ENCODE results near the gene GPR15LG. TPM values are rescaled to one million over a fixed set of nuclear protein-coding genes. Genes with fewer than 3 reads are reported as not detected.

Gene GPR15LG
- total RNA-seq, 4 donors from 2014 or later = not detected

GRCh38 chr10:84156768-84157167 is 16.8 kb upstream of the GPR15LG start:
- intact Hi-C loops (cut with DNase I) = no loop called here
- Histone ChIP-seq H3K9me3 (no peaks in the 10 kb centered on the region), H3K36me3 (peaks cover 12 to 40% (median 37%) of the 10 kb centered on the region in 4 donors), H3K27ac (replicated peaks in 1 of 4) (no peak overlapping the region), H3K4me1 (no peaks in the 10 kb centered on the region), H3K27me3 (peaks cover 0 to under 1% (median 0%) of the 10 kb centered on the region in 4 donors), H3K4me3 (no peak overlapping the region)
- DNase-seq (ENCODE audit: extremely low spot score) = no peak
- WGBS = 69% methylated on average over 10 of the region's 10 CpGs
- TF ChIP-seq POLR2AphosphoS5 (IDR thresholded peaks at IDR 0.05) (peak in 1 of 2 donors; percentile 25), CTCF (IDR thresholded peaks at IDR 0.05) (no peak)

DNA sequence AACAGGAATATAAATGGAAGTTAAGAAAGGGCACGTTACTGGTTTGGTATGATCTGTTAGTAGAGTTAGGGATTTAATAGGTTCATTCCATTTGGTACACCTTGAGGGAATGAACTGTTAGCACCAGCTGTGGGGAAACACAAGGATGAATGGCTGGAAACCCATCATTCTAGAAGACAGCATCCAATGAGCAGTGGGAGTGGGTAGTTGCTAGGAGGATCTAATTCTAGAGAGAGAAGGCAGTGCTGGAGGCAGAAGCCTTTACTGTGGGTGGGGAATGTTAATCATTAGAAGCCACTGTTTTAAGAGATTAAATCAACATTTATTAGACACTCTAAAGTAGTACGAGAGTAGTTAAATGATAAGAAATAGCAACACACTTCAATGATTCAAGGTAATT is 15.5 kb upstream of the GPR15LG start:
- 89% methylated on average over 2 of the region's 2 CpGs for WGBS
- TF ChIP-seq POLR2A (IDR thresholded peaks at IDR 0.05; ENCODE audit: low read depth) (no peak), EP300 (IDR thresholded peaks at IDR 0.05) (no peak), CTCF (IDR thresholded peaks at IDR 0.05) (no peak), POLR2AphosphoS5 (IDR thresholded peaks at IDR 0.05) (no peak)
- intact Hi-C loops (cut with DNase I) = no loop called here
- Histone ChIP-seq H3K36me3 (peaks cover 6 to 27% (median 24%) of the 10 kb centered on the region in 4 donors), H3K4me1 (no peaks in the 10 kb centered on the region), H3K4me3 (no peak overlapping the region), H3K9me3 (no peaks in the 10 kb centered on the region), H3K27ac (replicated peaks in 1 of 4) (no peak overlapping the region), H3K27me3 (peaks cover 0 to 11% (median 0%) of the 10 kb centered on the region in 4 donors)
- DNase-seq (ENCODE audit: extremely low spot score) = no peak

- TF ChIP-seq CTCF (IDR thresholded peaks at IDR 0.05) (no peak), POLR2AphosphoS5 (IDR thresholded peaks at IDR 0.05) (no peak), EP300 (IDR thresholded peaks at IDR 0.05) (no peak), POLR2A (IDR thresholded peaks at IDR 0.05; ENCODE audit: low read depth) (no peak)
- intact Hi-C loops (cut with DNase I) = no loop called here
- Histone ChIP-seq H3K4me1 (no peaks in the 10 kb centered on the region), H3K36me3 (peaks cover 6 to 22% (median 19%) of the 10 kb centered on the region in 4 donors), H3K9me3 (no peaks in the 10 kb centered on the region), H3K27me3 (peaks cover 0 to 11% (median 0%) of the 10 kb centered on the region in 4 donors), H3K4me3 (no peak overlapping the region), H3K27ac (replicated peaks in 1 of 4) (no peak overlapping the region)
- no peak for DNase-seq (ENCODE audit: extremely low spot score)
- WGBS = 86% methylated on average over 4 of the region's 4 CpGs
Measured at GRCh38 chr10:84158550-84158949, 15.1 kb upstream of the GPR15LG start.

GRCh38 chr10:84159076-84159685 is 14.4 kb upstream of the GPR15LG start:
- H3K27ac ChIP-seq (replicated peaks in 1 of 4) = no peak overlapping the region
- intact Hi-C loops (cut with DNase I) = no loop called here
- no peak for DNase-seq (ENCODE audit: extremely low spot score)
- no peaks in the 10 kb centered on the region for H3K9me3 ChIP-seq
- TF ChIP-seq EP300 (IDR thresholded peaks at IDR 0.05) (no peak), CTCF (IDR thresholded peaks at IDR 0.05) (no peak), POLR2A (IDR thresholded peaks at IDR 0.05; ENCODE audit: low read depth) (no peak), POLR2AphosphoS5 (IDR thresholded peaks at IDR 0.05) (no peak)
- peaks cover 4 to 16% (median 14%) of the 10 kb centered on the region in 4 donors for H3K36me3 ChIP-seq
- no peak overlapping the region for H3K4me3 ChIP-seq
- H3K27me3 ChIP-seq = peaks cover 0 to 11% (median 0%) of the 10 kb centered on the region in 4 donors
- WGBS = 32% methylated on average over 9 of the region's 9 CpGs
- H3K4me1 ChIP-seq = no peaks in the 10 kb centered on the region

Measured in esophagus muscularis mucosa (tissue), 4 donors.